H9 (cell line): ENCODE measurements around the gene MYRIP. TPM values are rescaled to one million over a fixed set of nuclear protein-coding genes. Genes with fewer than 3 reads are reported as not detected.

Experiments used
- DNase-seq: peaks from one replicate; pipeline ENCODE4 v3.0.0-alpha.2; 2017
- H2AFZ ChIP-seq: one replicate; pipeline ENCODE4 v1.6.1; 2013; ENCODE audit warnings: mild to moderate bottlenecking, low read length, control low read depth, moderate library complexity
- H2AK5ac ChIP-seq: 2 replicates; pipeline ENCODE4 v1.6.1; 2013; ENCODE audit warnings: low read length, control low read depth, mixed read lengths; ENCODE audit not compliant: insufficient read length
- H2BK120ac ChIP-seq: one replicate; pipeline ENCODE4 v1.6.1; 2013; ENCODE audit warnings: low read depth, mild to moderate bottlenecking, low read length, control low read depth, inconsistent platforms; ENCODE audit not compliant: poor library complexity, severe bottlenecking
- H2BK12ac ChIP-seq: 2 replicates; pipeline ENCODE4 v1.6.1; 2013; ENCODE audit warnings: low read length, control low read depth, mixed read lengths, low read depth; ENCODE audit not compliant: insufficient read length
- H2BK15ac ChIP-seq: 2 replicates; pipeline ENCODE4 v1.6.1; 2013; ENCODE audit warnings: low read depth, low read length, control low read depth
- H2BK20ac ChIP-seq: one replicate; pipeline ENCODE4 v1.6.1; 2013; ENCODE audit warnings: low read depth, mild to moderate bottlenecking, low read length, control low read depth, inconsistent platforms; ENCODE audit not compliant: poor library complexity, severe bottlenecking
- H2BK5ac ChIP-seq: 2 replicates; pipeline ENCODE4 v1.6.1; 2013; ENCODE audit warnings: low read length, control low read depth, mixed read lengths; ENCODE audit not compliant: insufficient read length
- H3K14ac ChIP-seq: 2 replicates; pipeline ENCODE4 v1.6.1; 2013; ENCODE audit warnings: low read length, control low read depth; ENCODE audit not compliant: insufficient read depth
- H3K18ac ChIP-seq: 2 replicates; pipeline ENCODE4 v1.6.1; 2013; ENCODE audit warnings: low read depth, mild to moderate bottlenecking, mixed read lengths, low read length, control low read depth; ENCODE audit not compliant: insufficient read length
- H3K23ac ChIP-seq: 2 replicates; pipeline ENCODE4 v1.6.1; 2013; ENCODE audit warnings: low read length, control low read depth, mixed read lengths, low read depth; ENCODE audit not compliant: insufficient read length
- H3K23me2 ChIP-seq: 2 replicates; pipeline ENCODE4 v1.6.1; 2013; ENCODE audit warnings: low read depth, mild to moderate bottlenecking, mixed read lengths, low read length, control low read depth; ENCODE audit not compliant: insufficient read length, poor library complexity, severe bottlenecking
- H3K27ac ChIP-seq: 2 replicates; pipeline ENCODE4 v1.5.1; 2013; ENCODE audit warnings: low read length, control low read depth, mixed read lengths, low read depth; ENCODE audit not compliant: insufficient read length
- H3K27me3 ChIP-seq: 2 replicates; pipeline ENCODE4 v1.6.1; 2013; ENCODE audit warnings: low read length, control low read depth, inconsistent platforms; ENCODE audit not compliant: insufficient read depth
- H3K4ac ChIP-seq: 2 replicates; pipeline ENCODE4 v1.6.1; 2013; ENCODE audit warnings: low read depth, mild to moderate bottlenecking, control low read depth, inconsistent platforms, low read length, moderate library complexity
- H3K4me1 ChIP-seq: 2 replicates; pipeline ENCODE4 v1.6.1; 2013; ENCODE audit warnings: low read length, control low read depth, inconsistent platforms; ENCODE audit not compliant: insufficient read depth
- H3K4me2 ChIP-seq: 2 replicates; pipeline ENCODE4 v1.6.1; 2013; ENCODE audit warnings: low read length, control low read depth, mixed read lengths; ENCODE audit not compliant: insufficient read length, insufficient read depth
- H3K56ac ChIP-seq: 2 replicates; pipeline ENCODE4 v1.6.1; 2013; ENCODE audit warnings: low read depth, mild to moderate bottlenecking, mixed read lengths, low read length, control low read depth; ENCODE audit not compliant: insufficient read length
- H3K79me1 ChIP-seq: 2 replicates; pipeline ENCODE4 v1.6.1; 2013; ENCODE audit warnings: low read depth, mild to moderate bottlenecking, moderate library complexity, low read length, control low read depth, inconsistent platforms; ENCODE audit not compliant: insufficient read depth, poor library complexity, severe bottlenecking
- H3K79me2 ChIP-seq: 2 replicates; pipeline ENCODE4 v1.6.1; 2013; ENCODE audit warnings: low read length, control low read depth, inconsistent platforms; ENCODE audit not compliant: insufficient read depth
- H3K9ac ChIP-seq: 2 replicates; pipeline ENCODE4 v1.6.1; 2013; ENCODE audit warnings: low read length, control low read depth, mixed read lengths; ENCODE audit not compliant: insufficient read length; ENCODE audit errors: extremely low read depth
- H3K9me3 ChIP-seq: one replicate; pipeline ENCODE4 v1.6.1; 2013; ENCODE audit warnings: low read depth, low read length, inconsistent platforms; ENCODE audit not compliant: control insufficient read depth
- H3T11ph ChIP-seq: one replicate; pipeline ENCODE4 v1.6.1; 2013; ENCODE audit warnings: mild to moderate bottlenecking, low read length, control low read depth, inconsistent platforms
- H4K20me1 ChIP-seq: one replicate; pipeline ENCODE4 v1.6.1; 2013; ENCODE audit not compliant: control insufficient read depth, insufficient read length, insufficient read depth
- H4K5ac ChIP-seq: 2 replicates; pipeline ENCODE4 v1.6.1; 2013; ENCODE audit warnings: low read depth, mild to moderate bottlenecking, mixed read lengths, low read length, control low read depth; ENCODE audit not compliant: insufficient read length
- H4K8ac ChIP-seq: replicated peaks from 2 replicates; pipeline ENCODE4 v1.6.1; 2013; ENCODE audit warnings: low read length, control low read depth, mixed read lengths, low read depth; ENCODE audit not compliant: insufficient read length
- H4K91ac ChIP-seq: 2 replicates; pipeline ENCODE4 v1.6.1; 2013; ENCODE audit warnings: low read depth, mild to moderate bottlenecking, moderate library complexity, mixed read lengths, low read length, control low read depth; ENCODE audit not compliant: insufficient read length
- H3K27ac Mint-ChIP-seq, 3 experiments: 2 replicates in 2 of 3; 3 replicates in 1 of 3; pipeline ENCODE4 v1.8.0; 2020 to 2021; ENCODE audit warnings: mixed read lengths in 3 of 3, mild to moderate bottlenecking in 1 of 3, moderate library complexity in 1 of 3
- H3K27me3 Mint-ChIP-seq: 2 replicates; pipeline ENCODE4 v1.8.0; 2021; ENCODE audit warnings: low read depth, mild to moderate bottlenecking, moderate library complexity, mixed read lengths
- H3K36me3 Mint-ChIP-seq, 3 experiments: 2 replicates in 2 of 3; 3 replicates in 1 of 3; pipeline ENCODE4 v1.8.0; 2020 to 2021; ENCODE audit warnings: low read depth in 3 of 3, mixed read lengths in 3 of 3; ENCODE audit not compliant: insufficient read depth in 1 of 3
- H3K4me1 Mint-ChIP-seq, 2 experiments: 2 replicates each; pipeline ENCODE4 v1.8.0; 2020; ENCODE audit warnings: mixed read lengths in 2 of 2
- H3K4me3 Mint-ChIP-seq, 2 experiments: 2 replicates in 1 of 2; 3 replicates in 1 of 2; pipeline ENCODE4 v1.8.0; 2020 to 2021; ENCODE audit warnings: mild to moderate bottlenecking in 2 of 2, mixed read lengths in 2 of 2, moderate library complexity in 1 of 2
- H3K9me3 Mint-ChIP-seq, 2 experiments: 2 replicates in 1 of 2; 3 replicates in 1 of 2; pipeline ENCODE4 v1.8.0; 2020; ENCODE audit warnings: mild to moderate bottlenecking in 2 of 2, mixed read lengths in 2 of 2, moderate library complexity in 1 of 2
- WGBS: extraction: QIAGEN DNeasy Blood & Tissue Kit; methylation state at CpG from one replicate; pipeline ENCODE4 v1.1.7; 2013; ENCODE audit warnings: missing lambda C conversion rate, low lambda C conversion rate, mixed read lengths; ENCODE audit not compliant: insufficient read length; ENCODE audit errors: extremely low coverage; 5-methylcytosine and 5-hydroxymethylcytosine counted together
- total RNA-seq: library from RNA; stranded (reverse); gene quantifications from 2 replicates; pipeline ENCODE4 v1.2.1, GENCODE V29; 2021
- TF ChIP-seq, protein P1 (sequence below): fragments of 200-600 bp; sonication (generic); conservative IDR thresholded peaks from 3 replicates; pipeline ENCODE4 v1.8.0; 2021; ENCODE audit warnings: antibody characterized with exemption, mild to moderate bottlenecking

Gene MYRIP
- total RNA-seq, 1 experiment from 2014 or later: 1.8 TPM

DNA sequence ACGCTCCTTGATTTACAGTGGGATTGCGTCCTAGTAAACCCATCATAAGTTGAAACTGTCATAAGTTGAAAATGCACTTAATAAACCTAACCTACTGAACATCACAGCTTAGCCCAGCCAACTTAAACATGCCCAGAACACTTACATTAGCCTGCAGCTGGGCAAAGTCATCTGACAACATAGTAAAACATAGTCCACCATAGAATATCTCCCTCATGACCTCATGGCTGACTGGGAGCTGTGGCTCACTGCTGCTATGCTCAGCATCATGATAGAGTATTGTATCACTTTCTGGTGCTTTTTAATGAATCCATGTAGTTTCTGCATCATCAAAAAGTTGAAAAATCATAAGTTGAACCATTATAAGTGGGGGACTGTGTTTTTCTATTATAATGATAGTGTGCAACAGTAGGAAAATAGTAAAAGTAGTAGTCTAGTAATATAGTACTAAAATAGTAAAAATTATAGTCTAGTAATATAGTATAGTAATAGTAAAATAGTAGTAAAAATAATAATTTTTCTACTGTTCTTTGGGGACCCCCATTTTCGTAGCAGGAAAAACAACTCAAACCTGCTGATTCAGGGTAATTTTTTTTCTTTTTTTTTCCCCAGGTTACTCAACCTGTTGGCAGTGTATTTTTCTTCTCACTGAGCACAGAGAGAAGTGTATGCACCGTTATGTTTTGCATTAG, 233.5 kb downstream of the MYRIP start:
- Histone ChIP-seq H3K56ac (no peak overlapping the region), H2BK12ac (no peak overlapping the region), H3K18ac (no peak overlapping the region), H3K79me1 (no peaks in the 10 kb centered on the region), H2BK20ac (no peak overlapping the region), H3K14ac (no peak overlapping the region), H3K9ac (no peak overlapping the region), H3K79me2 (no peaks in the 10 kb centered on the region), H4K20me1 (no peaks in the 10 kb centered on the region), H3K4me1 (peaks cover 5% of the 10 kb centered on the region), H4K8ac (no peak overlapping the region), H3K23me2 (no peaks in the 10 kb centered on the region), H3K4me2 (no peak overlapping the region), H3K27ac (no peak overlapping the region), H3T11ph (no peak overlapping the region), H3K23ac (no peak overlapping the region), H2BK120ac (no peak overlapping the region), H4K91ac (no peak overlapping the region), H2AFZ (no peak overlapping the region), H3K27me3 (no peaks in the 10 kb centered on the region), H2BK15ac (no peak overlapping the region), H2AK5ac (no peak overlapping the region), H2BK5ac (no peak overlapping the region), H4K5ac (no peak overlapping the region), H3K4ac (no peak overlapping the region), H3K9me3 (no peaks in the 10 kb centered on the region)
- WGBS: no CpG with 5 or more reads among the region's 4 CpGs
- DNase-seq: no peak
- H3K9me3 Mint-ChIP-seq: no peaks in the 10 kb centered on the region
- peaks cover 13 to 16% of the 10 kb centered on the region in 2 experiments for H3K4me1 Mint-ChIP-seq
- H3K27me3 Mint-ChIP-seq: no peaks in the 10 kb centered on the region
- H3K27ac Mint-ChIP-seq: no peak overlapping the region
- TF ChIP-seq, protein P1, sequence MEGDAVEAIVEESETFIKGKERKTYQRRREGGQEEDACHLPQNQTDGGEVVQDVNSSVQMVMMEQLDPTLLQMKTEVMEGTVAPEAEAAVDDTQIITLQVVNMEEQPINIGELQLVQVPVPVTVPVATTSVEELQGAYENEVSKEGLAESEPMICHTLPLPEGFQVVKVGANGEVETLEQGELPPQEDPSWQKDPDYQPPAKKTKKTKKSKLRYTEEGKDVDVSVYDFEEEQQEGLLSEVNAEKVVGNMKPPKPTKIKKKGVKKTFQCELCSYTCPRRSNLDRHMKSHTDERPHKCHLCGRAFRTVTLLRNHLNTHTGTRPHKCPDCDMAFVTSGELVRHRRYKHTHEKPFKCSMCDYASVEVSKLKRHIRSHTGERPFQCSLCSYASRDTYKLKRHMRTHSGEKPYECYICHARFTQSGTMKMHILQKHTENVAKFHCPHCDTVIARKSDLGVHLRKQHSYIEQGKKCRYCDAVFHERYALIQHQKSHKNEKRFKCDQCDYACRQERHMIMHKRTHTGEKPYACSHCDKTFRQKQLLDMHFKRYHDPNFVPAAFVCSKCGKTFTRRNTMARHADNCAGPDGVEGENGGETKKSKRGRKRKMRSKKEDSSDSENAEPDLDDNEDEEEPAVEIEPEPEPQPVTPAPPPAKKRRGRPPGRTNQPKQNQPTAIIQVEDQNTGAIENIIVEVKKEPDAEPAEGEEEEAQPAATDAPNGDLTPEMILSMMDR: no peak
- H3K4me3 Mint-ChIP-seq: no peak overlapping the region
- H3K36me3 Mint-ChIP-seq: no peaks in the 10 kb centered on the region
